Type B pancreatic cell (in vitro differentiated cells): Measurements from ENCODE around the gene DDX28. TPM values are rescaled to one million over a fixed set of nuclear protein-coding genes. Genes with fewer than 3 reads are reported as not detected.

Experiments used
- DNase-seq: peaks from one replicate; pipeline ENCODE4 v3.0.0; 2021; ENCODE audit warnings: mixed read lengths; ENCODE audit not compliant: unreplicated experiment; ENCODE audit errors: extremely low spot score
- H3K27ac Mint-ChIP-seq: 2 replicates; pipeline ENCODE4 v1.8.0; 2021; ENCODE audit warnings: mild to moderate bottlenecking, mixed read lengths
- H3K27me3 Mint-ChIP-seq: 2 replicates; pipeline ENCODE4 v1.8.0; 2021; ENCODE audit warnings: mixed read lengths
- H3K36me3 Mint-ChIP-seq: 2 replicates; pipeline ENCODE4 v1.8.0; 2021; ENCODE audit warnings: mixed read lengths
- H3K4me1 Mint-ChIP-seq: one replicate; pipeline ENCODE4 v1.8.0; 2021; ENCODE audit warnings: mixed read lengths; ENCODE audit not compliant: unreplicated experiment
- H3K4me3 Mint-ChIP-seq: 2 replicates; pipeline ENCODE4 v1.8.0; 2021; ENCODE audit warnings: mild to moderate bottlenecking, mixed read lengths
- H3K9me3 Mint-ChIP-seq: 2 replicates; pipeline ENCODE4 v1.8.0; 2021; ENCODE audit warnings: mixed read lengths
- total RNA-seq: library from RNA; stranded (reverse); gene quantifications from 2 replicates; pipeline ENCODE4 v1.2.1, GENCODE V29; 2021; ENCODE audit warnings: low replicate concordance
- TF ChIP-seq, protein P1 (sequence below): fragments of 200-600 bp; sonication (generic); conservative IDR thresholded peaks from 2 replicates; pipeline ENCODE4 v1.5.0; 2021; ENCODE audit warnings: antibody characterized with exemption, mild to moderate bottlenecking

Gene DDX28
- total RNA-seq, 1 donor from 2014 or later, result 14.7 TPM

DNA sequence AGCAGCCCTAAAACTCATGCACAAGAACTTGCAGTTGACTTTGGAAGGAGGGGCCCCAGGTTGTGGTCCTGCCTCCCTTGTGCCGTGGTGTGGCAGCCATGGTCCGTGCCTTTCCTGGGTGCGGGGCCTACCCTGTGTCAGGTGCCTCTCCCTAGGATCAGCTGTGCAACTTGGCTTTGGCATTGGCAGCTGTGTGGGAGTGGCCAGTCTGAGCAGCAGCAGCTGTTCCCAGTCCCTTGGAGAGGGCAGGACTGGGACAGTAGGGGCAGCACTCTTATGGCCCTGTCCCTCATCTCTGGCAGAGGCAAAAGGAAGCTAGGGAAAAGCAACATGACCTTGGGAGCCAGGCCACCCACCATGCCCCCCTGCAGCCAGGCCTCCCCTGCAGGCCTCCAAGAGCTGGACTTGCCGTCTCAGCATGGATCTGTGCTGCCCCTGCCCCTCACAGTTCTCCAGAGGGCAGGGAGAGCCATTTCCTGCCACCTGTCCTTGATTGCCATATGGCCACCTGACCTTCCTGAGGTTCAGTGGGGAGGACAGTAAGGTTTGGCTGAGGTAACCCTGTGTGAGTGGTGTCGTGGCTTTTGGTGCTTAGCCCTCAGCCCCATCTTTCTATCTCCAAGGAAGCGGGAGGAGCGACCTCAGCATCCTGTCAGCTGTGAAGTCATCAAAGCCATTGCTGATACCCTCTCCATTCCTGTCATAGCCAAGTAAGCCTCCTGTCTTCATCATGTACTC, 46.6 kb upstream of the DDX28 start:
- Mint-ChIP-seq H3K4me3 (no peak overlapping the region), H3K27me3 (no peaks in the 10 kb centered on the region), H3K36me3 (peaks cover 17% of the 10 kb centered on the region), H3K9me3 (no peaks in the 10 kb centered on the region), H3K27ac (no peak overlapping the region), H3K4me1 (peaks cover 5% of the 10 kb centered on the region)
- DNase-seq, result peak; percentile 54
- TF ChIP-seq, protein P1, sequence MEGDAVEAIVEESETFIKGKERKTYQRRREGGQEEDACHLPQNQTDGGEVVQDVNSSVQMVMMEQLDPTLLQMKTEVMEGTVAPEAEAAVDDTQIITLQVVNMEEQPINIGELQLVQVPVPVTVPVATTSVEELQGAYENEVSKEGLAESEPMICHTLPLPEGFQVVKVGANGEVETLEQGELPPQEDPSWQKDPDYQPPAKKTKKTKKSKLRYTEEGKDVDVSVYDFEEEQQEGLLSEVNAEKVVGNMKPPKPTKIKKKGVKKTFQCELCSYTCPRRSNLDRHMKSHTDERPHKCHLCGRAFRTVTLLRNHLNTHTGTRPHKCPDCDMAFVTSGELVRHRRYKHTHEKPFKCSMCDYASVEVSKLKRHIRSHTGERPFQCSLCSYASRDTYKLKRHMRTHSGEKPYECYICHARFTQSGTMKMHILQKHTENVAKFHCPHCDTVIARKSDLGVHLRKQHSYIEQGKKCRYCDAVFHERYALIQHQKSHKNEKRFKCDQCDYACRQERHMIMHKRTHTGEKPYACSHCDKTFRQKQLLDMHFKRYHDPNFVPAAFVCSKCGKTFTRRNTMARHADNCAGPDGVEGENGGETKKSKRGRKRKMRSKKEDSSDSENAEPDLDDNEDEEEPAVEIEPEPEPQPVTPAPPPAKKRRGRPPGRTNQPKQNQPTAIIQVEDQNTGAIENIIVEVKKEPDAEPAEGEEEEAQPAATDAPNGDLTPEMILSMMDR, result no peak

DNA sequence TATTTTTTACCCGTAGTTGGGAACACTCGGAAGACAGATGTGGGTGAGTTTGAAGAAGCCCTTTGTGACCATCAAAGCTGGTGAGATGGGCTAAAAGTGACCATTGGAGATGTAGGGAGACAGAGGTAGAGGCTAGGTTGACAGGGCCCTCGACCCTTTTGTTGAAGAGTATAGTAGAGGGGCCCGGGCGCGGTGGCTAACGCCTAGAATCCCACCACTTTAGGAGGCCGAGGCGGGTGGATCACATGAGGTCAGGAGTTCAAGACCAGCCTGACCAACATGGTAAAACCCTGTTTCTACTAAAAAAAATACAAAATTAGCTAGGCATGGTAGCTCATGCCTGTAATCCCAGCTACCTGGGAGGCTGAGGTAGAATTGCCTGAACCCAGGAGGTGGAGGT, 45.9 kb upstream of the DDX28 start:
- no peak overlapping the region for H3K4me3 Mint-ChIP-seq
- H3K4me1 Mint-ChIP-seq, result peaks cover 6% of the 10 kb centered on the region
- no peak overlapping the region for H3K27ac Mint-ChIP-seq
- peaks cover 16% of the 10 kb centered on the region for H3K36me3 Mint-ChIP-seq
- no peaks in the 10 kb centered on the region for H3K9me3 Mint-ChIP-seq
- peak; percentile 24 for DNase-seq
- TF ChIP-seq, protein P1, result no peak
- H3K27me3 Mint-ChIP-seq, result no peaks in the 10 kb centered on the region

DNA sequence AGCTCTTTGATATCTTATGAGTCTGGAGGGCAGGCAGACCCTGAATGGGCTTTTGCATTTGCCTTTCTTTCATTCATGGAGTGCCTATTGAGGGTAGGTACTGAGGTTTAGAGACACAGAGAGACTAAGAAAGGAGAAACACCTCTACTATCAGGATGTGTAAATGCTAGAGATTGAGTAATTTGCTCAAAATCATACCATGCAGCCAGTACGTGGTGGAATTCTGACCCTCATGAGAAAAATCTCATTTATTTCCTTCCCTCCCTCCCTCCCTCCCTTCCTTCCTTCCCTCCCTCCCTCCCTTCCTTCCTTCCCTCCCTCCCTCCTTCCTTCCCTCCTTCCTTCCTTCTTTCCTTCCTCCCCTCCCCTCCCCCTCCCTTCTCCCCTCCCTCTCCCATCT, 43.7 kb upstream of the DDX28 start:
- TF ChIP-seq, protein P1, result no peak
- peak overlapping the region; percentile 80 for H3K27ac Mint-ChIP-seq
- H3K4me1 Mint-ChIP-seq, result peaks cover 6% of the 10 kb centered on the region
- no peak for DNase-seq
- peaks cover 10% of the 10 kb centered on the region for H3K36me3 Mint-ChIP-seq
- H3K27me3 Mint-ChIP-seq, result no peaks in the 10 kb centered on the region
- no peaks in the 10 kb centered on the region for H3K9me3 Mint-ChIP-seq
- H3K4me3 Mint-ChIP-seq, result no peak overlapping the region

DNA sequence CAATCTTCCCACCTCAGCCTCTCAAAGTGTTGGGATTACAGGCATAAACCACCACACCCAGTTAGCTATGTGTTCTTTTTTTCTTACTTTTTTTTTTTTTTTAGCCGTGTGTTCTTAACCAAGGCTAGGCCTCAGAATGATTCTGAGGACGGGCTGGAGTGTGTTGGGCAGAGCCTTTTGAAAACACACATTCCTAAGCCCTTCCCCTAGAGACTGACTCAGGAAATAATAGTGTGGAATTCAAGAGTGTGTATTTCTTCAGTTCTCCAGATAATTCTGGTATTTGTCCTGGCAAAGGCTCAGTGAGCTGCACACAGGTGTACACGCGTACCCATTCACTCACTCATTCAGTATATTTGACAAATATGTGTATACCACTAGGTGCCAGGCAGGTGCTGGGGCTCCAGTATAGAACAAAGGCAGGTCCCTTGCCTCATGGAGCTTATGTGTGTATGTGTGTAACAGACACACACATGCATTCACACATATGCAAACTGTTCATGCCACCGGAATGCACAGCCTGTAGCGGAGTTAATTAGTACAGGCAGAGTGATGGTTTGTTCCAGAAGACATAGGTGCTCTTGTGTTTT, 42.8 kb upstream of the DDX28 start:
- no peaks in the 10 kb centered on the region for H3K27me3 Mint-ChIP-seq
- H3K9me3 Mint-ChIP-seq, result no peaks in the 10 kb centered on the region
- H3K27ac Mint-ChIP-seq, result peak overlapping the region; percentile 80
- TF ChIP-seq, protein P1, result no peak
- no peak overlapping the region for H3K4me3 Mint-ChIP-seq
- peaks cover 6% of the 10 kb centered on the region for H3K4me1 Mint-ChIP-seq
- H3K36me3 Mint-ChIP-seq, result peaks cover 7% of the 10 kb centered on the region
- peak; percentile 8 for DNase-seq

DNA sequence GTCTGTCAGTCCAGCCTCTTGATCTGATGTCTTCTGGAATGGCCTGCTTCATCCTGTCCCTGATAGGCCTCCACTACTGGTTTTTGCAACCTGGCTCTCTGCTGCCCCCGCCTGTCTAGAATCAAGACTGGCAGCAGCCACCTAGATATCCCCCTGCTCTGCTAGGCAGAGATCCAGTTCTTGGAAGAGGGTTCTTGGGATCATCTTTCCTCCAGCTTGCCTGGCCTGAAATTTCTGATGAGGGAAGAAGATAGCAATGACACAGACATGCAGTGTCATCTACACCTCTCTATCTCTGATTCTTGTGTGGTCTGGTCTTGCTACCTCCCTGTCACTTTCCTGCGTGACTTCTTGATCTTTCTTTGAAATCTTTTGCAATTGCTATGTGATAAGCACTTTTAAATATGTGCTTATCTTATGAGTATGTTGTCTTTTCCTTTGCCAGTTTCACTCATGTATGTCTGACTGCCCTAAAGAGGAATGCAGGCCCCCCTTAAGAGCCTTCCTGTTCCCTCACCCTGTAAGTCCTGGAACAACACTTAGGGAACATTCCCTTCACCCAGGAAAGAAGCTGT, 41.8 kb upstream of the DDX28 start:
- TF ChIP-seq, protein P1, result peak; percentile 83
- Mint-ChIP-seq H3K27ac (peak overlapping the region; percentile 80), H3K36me3 (peaks cover 6% of the 10 kb centered on the region), H3K9me3 (no peaks in the 10 kb centered on the region), H3K4me3 (no peak overlapping the region), H3K4me1 (peaks cover 6% of the 10 kb centered on the region), H3K27me3 (no peaks in the 10 kb centered on the region)
- no peak for DNase-seq
